H54 (cell line): Measurements from ENCODE around the gene JHY.

Source experiments
- DNase-seq: peaks from one replicate; pipeline ENCODE4 v3.0.0; 2011; ENCODE audit warnings: low spot score, mixed read lengths; ENCODE audit not compliant: insufficient read length
- FAIRE-seq: peaks from 3 replicates; lab custom pipeline; 2011; peaks lifted over from hg19 to GRCh38; lab: Jason Lieb, UNC
- POLR2A ChIP-seq: IDR thresholded peaks from 2 replicates; pipeline ENCODE4 v1.6.1; 2011; ENCODE audit warnings: low read depth, mild to moderate bottlenecking, low read length

JHY gene

DNA sequence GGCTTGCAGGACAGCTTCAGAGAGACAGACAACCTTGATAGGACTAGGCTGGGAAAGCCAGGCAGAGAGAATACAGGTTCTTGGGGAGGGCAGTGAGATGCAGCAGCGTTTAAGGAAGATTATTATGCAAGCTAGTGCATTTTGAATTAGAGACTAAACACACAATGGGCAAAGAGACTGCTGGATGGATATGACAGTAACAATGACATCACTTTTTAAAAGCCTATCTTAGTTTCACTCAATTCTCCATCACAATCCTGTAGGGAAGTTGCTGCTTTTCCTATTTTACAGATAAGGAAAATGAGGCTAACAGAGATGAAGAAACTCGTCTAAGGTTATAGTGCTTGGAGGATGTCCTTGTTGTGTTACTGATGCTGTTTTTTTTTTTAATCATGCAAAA lies 5.6 kb downstream of the JHY start:
- FAIRE-seq (no peak), DNase-seq (no peak)
- no peak for TF ChIP-seq POLR2A

DNA sequence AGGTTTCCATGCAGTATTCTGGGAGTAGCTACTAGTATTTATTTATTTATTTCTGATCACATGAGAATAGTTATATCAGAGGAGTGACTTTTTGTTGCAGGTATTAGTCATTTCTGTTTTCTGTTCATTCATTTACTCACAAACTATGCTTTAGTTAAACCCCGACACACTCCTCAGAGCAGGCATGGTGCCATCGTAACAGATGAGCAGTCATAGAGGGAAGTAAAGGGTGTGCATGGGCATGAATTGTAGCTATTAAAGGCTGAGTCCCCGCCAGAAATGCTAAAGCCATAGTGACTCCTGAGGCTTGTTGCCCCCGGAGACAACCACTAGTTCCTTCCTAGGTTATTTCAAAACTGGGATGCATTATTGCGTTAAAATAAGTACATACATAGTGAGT lies 10.6 kb downstream of the JHY start:
- DNase-seq (no peak), FAIRE-seq (no peak)
- TF ChIP-seq POLR2A, result no peak

GRCh38 chr11:122895563-122895962 lies 13.0 kb downstream of the JHY start:
- DNase-seq (no peak), FAIRE-seq (peak; percentile 48)
- TF ChIP-seq POLR2A, result no peak

- DNase-seq (no peak), FAIRE-seq (no peak)
- no peak for TF ChIP-seq POLR2A
Measured at GRCh38 chr11:122897606-122898210, 15.1 kb downstream of the JHY start.

DNA sequence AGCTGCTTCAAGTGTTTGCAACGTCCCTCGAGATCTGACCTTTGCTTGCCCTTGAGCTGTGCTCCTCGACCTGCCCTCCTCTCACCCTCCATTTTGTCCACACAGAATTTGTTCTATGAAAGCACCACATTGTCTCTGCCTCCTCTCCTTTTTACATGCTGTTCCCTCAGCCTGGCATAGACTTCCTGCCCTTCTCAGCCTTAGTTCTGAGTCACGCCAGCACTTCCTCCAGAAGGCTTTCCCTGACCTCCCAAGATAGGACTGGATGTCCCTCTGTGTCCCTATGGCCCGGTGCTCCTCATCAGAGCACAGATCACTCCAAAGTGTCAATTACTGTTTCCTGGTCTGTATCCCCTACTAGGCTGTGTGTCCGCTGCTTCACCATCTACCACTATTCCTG lies 16.2 kb downstream of the JHY start:
- FAIRE-seq, result no peak
- DNase-seq, result no peak
- TF ChIP-seq POLR2A, result no peak

GRCh38 chr11:122900587-122901202 lies 18.1 kb downstream of the JHY start:
- FAIRE-seq (peak; percentile 36), DNase-seq (no peak)
- TF ChIP-seq POLR2A, result no peak

- no peak for FAIRE-seq
- DNase-seq, result no peak
- TF ChIP-seq POLR2A, result no peak
Measured at GRCh38 chr11:122902951-122903350, 20.4 kb downstream of the JHY start.

DNA sequence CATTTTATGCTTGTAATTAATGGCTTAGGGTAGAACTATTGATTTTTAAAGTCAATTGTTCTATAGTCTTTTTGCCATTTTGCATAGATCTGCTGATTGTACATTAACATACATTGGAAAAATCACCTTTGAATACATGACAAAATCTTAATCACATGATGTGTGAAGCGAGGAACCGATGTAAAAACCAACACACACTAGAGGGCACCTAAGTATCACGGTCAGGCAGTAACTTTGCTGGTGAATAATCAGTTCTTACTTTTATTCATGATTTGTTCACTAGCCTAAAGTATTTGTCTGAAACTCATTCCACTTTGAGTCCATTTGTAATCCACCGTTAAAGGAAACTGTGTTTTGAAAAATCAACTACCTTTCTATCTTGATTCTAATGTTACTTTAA lies 28.2 kb downstream of the JHY start:
- TF ChIP-seq POLR2A, result no peak
- DNase-seq (no peak), FAIRE-seq (no peak)

DNA sequence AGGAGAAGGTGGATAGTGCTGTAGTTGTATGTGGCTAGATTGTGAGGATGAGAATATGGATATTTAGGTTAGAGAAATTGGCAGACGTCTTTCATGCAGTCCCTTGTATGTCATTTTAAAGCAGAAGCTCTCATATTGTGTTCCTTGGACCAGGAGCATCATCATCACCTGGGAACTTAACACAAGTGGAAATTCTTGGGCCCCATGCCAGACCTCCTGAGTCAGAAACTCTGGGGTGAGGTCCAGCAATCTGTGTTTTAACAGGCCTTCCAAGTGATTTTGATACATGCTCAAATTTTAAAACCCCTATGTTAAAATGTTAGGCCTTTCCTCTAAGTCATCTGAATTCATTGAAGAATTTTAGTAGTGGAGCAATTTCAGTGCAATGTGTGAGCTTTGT lies 34.8 kb downstream of the JHY start:
- DNase-seq, result no peak
- TF ChIP-seq POLR2A, result no peak
- FAIRE-seq, result peak; percentile 66

DNA sequence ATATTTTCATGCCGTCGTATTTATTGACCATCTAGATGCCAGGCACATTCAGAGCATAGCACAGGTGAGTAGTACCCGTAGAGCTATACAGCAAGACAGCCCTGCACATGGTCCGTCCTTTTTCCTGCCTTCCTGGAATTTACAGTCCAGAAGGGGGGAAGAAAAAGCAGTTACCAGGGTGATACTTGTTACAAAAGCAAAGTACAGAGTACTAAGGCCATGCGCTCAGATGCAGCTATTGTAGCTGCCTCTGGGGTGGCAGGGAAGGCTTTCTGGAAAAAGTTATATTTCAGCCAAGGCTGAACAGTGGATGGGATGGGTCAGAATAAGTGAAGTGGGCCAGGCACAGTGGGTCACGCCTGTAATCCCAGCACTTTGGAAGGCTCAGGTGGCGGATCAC lies 36.2 kb downstream of the JHY start:
- no peak for TF ChIP-seq POLR2A
- DNase-seq (no peak), FAIRE-seq (no peak)

- no peak for DNase-seq
- no peak for TF ChIP-seq POLR2A
- no peak for FAIRE-seq
Measured at GRCh38 chr11:122920579-122920978, 38.0 kb downstream of the JHY start.

DNA sequence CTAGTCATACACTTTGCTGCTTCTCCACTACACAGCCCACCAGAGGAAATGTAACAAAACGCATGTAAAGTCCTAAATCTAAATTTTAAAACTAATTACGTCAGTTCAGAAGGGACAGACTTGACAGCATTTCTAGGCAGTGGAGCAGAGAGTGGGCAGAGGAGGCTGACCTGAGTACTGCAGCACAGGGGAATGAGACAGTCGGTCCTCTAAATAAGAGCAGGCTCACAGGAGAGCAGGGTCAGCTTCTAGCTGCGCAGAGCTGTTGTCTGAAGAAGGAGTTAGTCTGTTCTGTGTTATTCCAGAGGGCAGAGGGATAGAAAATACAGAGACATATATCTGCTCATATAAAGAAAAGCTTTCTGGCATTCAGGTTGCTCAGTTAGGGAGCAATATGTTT lies 40.3 kb downstream of the JHY start:
- no peak for DNase-seq
- TF ChIP-seq POLR2A, result no peak
- no peak for FAIRE-seq

- FAIRE-seq (no peak), DNase-seq (no peak)
- TF ChIP-seq POLR2A, result no peak
Measured at GRCh38 chr11:122923302-122923701, 40.7 kb downstream of the JHY start.

GRCh38 chr11:122931510-122931909 lies 49.0 kb downstream of the JHY start:
- no peak for TF ChIP-seq POLR2A
- DNase-seq, result no peak
- no peak for FAIRE-seq

- FAIRE-seq (no peak), DNase-seq (no peak)
- no peak for TF ChIP-seq POLR2A
Measured at GRCh38 chr11:122933416-122933815, 50.9 kb downstream of the JHY start.
